Left cardiac atrium (tissue), 4 donors: ENCODE data around the gene FCRL4. TPM values are rescaled to one million over a fixed set of nuclear protein-coding genes. Genes with fewer than 3 reads are reported as not detected.

ENCODE experiments used
- ATAC-seq, 2 donors: fragments of 200-7000 bp; cut with Tn5 transposase; one replicate each; pipeline ENCODE4 v1.9.1; 2020; ENCODE audit warnings: mild to moderate bottlenecking in 2 of 2, moderate library complexity in 2 of 2
- DNase-seq: peaks from one replicate; pipeline ENCODE4 v3.0.0-alpha.2; 2020
- intact Hi-C, 2 donors: fragments of 100-400 bp; cut with DNase I; formaldehyde crosslinking; loops; one replicate each; pipeline versions ENCODE4 v1.14.1 to v1.15.1; 2022 to 2023
- long read RNA-seq: library from polyadenylated mRNA; unstranded; transcript quantifications from one replicate; pipeline ENCODE4 v2.0.0, GENCODE V29; 2021
- total RNA-seq, 2 donors: library from RNA; stranded (reverse); fragmentation: NEBNext Ultra II Directional; extraction: Animal tissue kit (Norgen Biotek cat#: 25700); gene quantifications; one replicate each; pipeline ENCODE4 v1.2.1, GENCODE V29; 2021
- donor health status: DM: no; HTN: yes; CAD: no.
- donor health status: DM: no; HTN: yes; CAD: no; lungs with severe emphysema.
- donor health status: DM: yes; HTN: yes; CAD: no.
- donor health status: Dilated cardiomyopathy.

FCRL4 gene
- not detected for total RNA-seq
- long read RNA-seq: 0 reads

DNA sequence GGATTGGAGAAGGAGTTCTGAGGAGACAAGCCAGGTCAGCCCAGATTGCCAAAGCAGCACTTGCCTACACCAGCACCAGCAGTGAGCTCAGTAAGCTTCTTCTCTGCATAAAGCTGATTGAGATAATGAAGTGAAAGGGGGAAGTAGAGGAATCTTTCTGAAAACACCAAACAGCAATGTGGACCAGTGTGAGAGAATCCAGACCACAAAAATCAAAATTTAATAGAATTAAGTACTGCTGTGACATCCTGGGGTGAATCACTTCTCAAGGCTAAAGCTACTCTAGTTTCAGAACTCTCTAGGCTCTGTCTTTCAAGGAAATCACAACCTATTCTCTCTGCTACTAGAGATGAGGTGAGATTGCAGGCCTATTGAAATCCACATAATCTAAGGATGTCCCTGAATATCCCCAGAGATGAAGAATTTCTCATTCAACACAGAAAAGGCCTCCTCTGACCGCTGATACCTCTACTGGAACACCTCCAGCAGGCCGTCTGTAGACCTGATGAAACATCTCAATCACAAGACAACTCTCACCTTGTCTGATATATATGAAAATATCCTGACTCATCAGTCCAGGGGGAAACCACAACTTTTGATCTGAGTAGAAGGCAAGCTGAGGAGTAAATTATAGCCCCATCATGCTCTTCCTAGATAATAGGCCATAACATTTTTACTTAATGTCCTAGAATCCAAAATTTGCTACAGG is at the start of gene FCRL4:
TSS of gene FCRL4 (minus strand) at position 127 of the 709 bp plus-strand sequence. CDS start 141 bp downstream, outside the sequence.
- no peak for ATAC-seq
- no peak for DNase-seq
- intact Hi-C loops: no loop called here

DNA sequence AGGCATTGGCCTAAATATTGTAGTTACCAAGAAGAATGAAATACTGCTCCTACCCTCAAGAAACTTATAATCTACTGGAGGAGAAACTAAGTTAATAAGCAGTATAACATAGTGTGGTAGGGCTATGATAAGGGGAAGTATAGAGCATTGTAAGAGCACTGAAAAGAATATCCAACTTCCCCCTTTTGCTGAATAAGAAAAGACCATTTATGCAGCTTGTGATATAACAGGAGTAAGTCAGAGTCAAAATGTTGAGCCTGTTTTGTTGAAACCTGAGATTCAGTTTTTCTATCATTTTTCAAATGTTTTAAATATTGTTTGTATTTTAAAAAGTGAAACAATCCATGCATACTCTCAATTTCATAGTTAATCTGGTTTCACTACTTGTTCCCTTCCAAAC is 48.3 kb upstream of the FCRL4 start:
- no peak for DNase-seq
- no peak for ATAC-seq
- intact Hi-C loops: no loop called here

DNA sequence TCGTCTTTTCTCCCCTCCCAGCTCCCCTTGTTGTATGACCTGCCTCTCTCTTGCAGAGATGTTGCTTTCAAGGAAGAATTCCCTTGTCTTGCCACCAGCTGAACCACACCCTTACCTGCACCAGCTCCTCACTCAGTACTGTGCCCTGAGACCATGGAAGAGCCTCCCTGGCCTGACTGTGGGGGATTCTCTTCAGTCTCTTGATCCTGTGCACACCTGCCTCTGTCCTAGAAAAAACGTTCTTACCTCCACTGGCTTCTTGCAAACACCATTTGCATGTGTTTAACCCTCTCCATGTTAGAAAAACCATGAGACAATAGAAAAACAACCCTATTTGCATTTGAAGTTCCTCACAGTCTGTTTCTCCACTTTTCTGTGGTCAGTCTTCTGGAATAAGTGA is 43.3 kb upstream of the FCRL4 start:
- ATAC-seq: no peak
- no peak for DNase-seq
- intact Hi-C loops: no loop called here

DNA sequence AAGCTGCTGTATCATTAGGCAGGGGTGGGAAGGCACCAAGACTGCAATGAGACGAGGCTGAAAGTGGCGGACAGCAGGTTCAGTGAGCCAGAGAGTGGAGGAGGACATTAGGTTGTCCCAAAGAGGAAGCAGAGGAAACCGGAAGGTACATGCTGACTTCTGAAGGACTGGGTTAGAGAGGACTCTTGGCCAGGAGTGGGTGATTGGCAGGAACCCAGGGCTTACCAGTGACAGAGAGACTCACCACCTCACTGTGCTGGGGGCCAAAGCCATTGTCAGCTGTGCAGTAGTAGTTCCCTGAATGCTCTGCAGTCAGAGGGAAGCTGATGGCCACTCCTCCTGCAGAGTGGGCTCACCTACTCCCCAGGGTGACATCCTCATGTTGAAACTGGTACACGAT is 41.9 kb upstream of the FCRL4 start:
- no peak for DNase-seq
- no peak for ATAC-seq
- intact Hi-C loops: no loop called here

DNA sequence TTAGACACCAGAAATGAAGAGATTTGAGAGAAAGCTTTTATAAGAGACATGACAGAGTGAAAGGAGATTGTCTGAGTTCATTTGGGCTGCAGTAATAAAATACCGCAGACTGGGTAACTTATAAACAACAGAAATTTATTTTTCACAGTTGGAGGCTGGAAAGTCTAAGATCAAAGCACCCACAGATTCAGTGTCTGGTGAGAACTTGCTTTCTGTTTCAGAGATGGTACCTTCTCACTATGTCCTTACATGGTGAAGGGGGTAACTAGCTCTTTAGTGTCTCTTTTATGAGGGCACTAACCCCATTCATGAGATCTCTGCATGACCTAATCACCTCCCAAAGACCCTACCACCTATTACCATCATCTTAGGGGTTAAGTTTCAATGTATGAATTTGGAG is 30.9 kb upstream of the FCRL4 start:
- intact Hi-C loops: no loop called here
- ATAC-seq (no peak), DNase-seq (no peak)

DNA sequence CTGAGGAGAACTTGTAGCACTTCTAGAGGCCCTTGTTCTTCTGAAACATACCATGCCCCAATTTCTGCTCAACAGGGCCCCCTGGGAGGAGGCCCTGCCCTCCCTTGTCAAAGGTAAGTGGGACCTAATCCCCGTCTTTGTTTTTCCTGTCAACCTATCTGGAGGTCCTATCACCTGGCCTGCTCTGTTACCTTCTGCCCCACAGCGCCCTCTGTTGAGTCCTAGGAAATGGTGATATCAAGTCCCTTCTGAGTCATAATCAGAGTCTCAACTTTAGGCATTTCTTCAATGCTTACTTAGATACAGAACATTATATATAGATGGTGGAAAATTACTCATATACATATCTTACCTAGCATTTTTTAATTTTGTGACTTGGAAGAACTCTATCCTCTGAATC is 28.2 kb upstream of the FCRL4 start:
- ATAC-seq (no peak), DNase-seq (no peak)
- intact Hi-C loops: no loop called here

DNA sequence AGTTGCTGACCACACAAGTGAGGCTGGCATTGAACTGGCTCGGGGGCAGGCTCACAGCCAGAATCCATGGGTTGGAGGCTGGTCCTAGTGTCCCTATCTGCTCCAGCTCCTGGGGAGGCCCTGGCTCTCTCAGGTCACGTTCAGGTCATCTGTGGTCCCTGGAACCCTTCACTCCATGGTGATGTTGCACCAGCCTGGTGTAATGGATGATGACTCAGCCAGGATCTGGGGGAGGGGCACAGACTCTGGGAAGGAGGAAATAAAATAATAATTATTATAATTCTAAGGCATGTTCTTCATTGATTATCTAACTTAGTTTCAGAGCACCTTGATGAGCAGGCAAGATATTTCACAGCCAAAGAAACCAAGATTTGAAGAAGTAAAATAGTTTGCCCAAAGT is 26.6 kb upstream of the FCRL4 start:
- intact Hi-C loops: no loop called here
- no peak for DNase-seq
- ATAC-seq: no peak

DNA sequence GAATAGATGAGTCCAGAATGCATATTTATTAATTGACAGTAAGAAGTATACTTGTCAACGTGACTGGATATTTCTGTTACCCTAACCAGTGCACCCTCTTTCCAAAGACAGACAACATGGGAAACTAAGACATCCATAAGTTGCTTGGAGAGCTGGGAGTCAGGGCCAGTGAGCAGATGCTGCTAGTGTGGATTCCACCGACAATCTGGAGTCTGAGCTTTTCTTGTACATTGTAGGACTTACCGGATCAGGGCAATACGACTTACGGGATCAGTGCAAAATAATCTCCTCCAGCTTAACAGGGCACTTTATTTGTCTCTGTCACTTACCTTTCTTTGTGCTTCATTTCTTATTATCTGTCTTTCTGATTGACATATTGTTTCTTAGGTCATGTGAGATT is 24.6 kb upstream of the FCRL4 start:
- intact Hi-C loops: no loop called here
- DNase-seq (no peak), ATAC-seq (no peak)

DNA sequence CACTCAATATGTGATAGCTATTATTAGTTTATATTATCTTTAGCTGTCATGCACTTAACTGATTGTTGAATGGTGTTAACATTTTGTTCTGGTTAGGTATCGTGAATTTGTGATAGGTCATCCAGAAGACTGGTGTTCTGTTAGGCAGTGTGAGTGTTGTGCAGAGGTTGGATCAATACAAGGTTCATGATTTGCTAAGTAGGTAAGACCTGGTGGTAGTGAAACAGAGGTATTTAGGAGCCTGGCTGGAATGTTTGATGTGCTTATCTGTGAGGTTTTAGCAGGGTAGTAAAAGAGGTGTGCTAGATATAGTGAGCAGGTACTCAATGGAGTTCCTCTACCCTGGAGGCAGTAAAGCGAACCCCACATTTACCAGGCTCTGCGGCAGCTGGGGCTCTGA is 20.3 kb upstream of the FCRL4 start:
- no peak for DNase-seq
- intact Hi-C loops: no loop called here
- ATAC-seq: no peak

DNA sequence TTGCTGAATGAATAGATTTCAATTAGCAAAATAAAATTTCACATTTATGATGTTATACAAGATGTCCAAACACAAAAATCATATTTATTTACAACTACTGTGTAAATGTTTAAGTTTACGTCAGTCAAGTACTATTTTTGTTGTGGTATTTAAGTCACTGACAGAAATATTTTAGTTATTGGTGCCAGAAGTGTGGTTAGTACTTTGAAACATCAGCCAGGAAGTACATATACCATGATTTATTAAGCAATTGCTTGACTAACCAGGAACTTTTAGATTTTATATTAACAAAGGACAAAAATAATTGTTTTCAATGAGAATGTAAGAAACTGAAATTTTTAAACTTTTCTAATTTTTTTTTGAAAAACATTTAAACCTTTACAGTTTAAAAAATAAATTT is 2.4 kb upstream of the FCRL4 start:
- no peak for DNase-seq
- intact Hi-C loops: no loop called here

DNA sequence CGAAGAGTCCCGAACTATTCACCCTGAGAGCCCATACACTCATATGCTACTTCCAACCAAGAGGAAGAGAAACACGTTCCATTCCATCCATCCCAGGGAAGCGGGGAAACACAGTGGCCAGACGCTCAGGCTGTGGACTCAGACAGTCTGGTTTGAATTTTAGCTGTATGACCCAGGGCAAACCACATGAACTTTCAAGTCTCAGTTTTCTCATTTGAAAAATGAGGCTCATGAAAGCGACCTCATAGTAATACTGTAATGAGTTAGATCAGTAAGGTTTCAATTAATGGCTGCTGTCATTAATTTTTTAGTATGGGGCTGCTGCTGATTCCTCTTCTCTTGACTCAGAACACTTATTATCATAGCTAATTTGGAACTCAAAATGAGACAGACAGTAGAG is 1.5 kb downstream of the FCRL4 start:
- intact Hi-C loops: no loop called here
- no peak for DNase-seq
- no peak for ATAC-seq

More for the DNA sequence above, 2.4 kb upstream of the FCRL4 start:
- ATAC-seq: no peak

DNA sequence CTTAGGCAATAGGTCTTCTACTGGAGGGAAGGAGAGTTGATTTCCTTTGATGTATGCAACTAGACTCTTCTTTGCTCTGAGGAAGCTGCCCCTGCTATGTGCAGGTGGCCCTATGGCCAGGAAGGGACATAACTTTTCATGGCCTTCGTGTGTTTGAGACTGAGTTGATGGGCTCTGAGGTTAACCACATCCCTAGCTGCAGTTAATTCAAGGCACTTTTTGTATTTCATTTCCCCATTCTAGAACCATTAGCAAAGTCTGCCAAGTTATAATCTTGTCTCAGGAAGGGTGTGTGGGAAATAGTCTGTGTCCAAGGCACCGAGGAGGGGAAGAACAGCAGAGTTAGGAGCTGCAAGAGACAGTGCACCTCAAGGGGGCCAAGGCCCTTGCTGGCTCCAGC is 2.5 kb downstream of the FCRL4 start:
- DNase-seq (no peak), ATAC-seq (no peak)
- intact Hi-C loops: no loop called here

DNA sequence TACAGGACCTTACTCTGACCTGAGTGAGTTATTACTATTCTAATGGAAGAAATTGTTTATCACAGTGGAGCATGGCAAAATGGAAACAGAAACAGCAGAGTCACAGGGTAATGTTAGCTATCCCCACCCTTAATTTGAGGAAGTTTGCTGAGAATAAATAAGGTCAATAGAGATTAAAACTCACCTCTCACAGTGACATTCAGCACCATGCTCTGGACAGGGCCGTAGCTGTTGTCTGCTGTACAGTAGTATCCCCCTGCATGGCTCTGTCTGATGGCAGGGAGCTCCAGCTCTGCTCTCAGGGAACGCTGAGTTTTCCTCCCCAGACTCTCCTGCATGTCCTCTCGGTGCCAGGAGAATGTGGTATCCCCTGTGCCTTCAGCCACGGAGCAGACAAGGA is 11.9 kb downstream of the FCRL4 start:
- intact Hi-C loops: no loop called here
- ATAC-seq (no peak), DNase-seq (no peak)

DNA sequence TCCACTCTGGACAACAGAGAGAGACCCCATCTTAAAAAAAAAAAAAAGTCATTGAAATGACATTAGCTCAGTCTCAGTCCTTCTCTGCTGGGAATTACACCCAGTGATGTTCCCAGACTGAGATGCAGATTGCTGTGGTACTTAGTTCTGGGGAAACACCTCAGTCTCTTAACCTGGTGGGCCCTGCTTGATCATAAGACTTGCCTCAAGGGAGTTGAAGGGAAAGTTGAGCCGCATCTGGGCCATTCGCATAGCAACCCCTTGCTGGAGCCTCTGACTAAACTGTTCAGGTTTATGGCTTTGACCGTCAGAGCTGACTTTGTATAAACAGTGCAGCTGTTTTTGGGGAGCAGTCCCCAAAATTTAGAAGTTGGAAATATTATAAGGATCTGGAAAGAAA is 13.4 kb downstream of the FCRL4 start:
- ATAC-seq (no peak), DNase-seq (no peak)
- intact Hi-C loops: loop anchor here in 1 of 2 donors (5.0 kb wide), 1 partner anchor 363 kb away; no protein-coding TSS in a partner anchor

DNA sequence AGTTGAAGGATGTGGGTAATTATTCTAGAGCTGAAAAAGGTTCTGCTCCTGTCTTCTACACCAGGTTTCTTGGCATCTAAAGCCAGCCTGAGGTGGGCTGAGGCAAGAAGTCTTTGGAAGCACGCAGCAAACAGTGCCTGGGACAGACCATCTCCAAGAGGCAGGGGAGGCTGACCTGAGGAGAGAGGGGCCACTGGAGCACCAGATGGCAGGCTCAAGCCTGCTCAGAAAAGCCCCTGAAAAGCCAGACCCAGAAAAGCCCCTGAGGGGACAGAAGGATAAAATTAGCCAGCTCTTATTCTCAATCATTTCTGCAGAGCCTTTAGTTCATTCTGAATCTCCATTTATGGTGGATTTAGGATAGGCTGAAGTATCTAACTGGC is 17.1 kb downstream of the FCRL4 start:
- no peak for ATAC-seq
- DNase-seq: no peak
- intact Hi-C loops: loop anchor here in 1 of 2 donors (5.0 kb wide), 1 partner anchor 366 kb away; no protein-coding TSS in a partner anchor

DNA sequence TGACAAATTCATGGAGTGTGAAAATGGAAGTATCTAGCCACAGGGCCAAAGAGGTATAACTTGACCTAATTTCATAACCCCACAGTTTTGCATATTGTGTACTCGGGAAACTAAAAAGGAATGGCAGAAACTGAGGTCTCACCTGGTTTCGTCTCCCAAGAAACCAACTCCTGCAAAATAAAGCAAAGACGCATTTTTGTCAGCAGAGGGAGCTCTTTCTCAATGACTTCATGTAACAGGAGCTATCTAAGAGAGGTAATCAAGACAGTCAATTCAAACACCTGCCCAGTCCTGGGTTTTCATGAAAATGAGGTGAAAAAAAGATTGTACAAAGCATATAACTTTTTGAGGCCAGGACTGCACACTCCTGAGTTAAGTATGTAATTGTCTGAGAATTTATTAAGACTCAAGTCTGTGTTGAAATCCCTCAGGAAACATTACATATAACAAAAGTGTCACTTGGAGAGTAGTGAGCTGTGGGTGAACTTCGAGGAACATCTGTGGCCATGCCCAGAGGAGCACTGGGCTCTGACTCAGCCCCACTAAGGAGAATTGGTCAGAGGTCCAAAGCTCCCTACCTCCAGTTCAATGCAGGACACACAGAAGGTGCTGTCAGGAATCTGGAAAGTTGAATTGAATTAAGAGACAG is 17.6 kb downstream of the FCRL4 start:
- intact Hi-C loops: loop anchor here in 1 of 2 donors (5.0 kb wide), 1 partner anchor 367 kb away; no protein-coding TSS in a partner anchor
- DNase-seq (no peak), ATAC-seq (no peak)

DNA sequence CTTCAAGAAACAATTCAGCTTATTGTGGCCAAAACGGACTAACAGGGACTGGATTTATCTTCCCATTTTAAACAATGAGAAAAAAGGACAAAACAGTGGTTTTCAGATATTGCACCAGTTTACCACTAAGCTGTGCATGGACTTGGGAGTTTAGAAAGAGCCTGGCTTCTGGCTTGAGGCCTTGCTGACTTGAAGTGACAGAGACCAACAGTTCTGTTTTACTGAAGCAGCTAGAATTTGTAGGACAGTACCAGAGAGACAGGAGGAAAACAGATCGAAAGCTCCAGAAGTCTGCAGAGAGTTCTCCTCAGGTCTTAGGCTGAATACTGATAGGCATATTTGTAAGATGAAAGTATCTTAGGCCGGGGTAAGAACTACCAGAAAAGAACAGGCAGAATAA is 20.5 kb downstream of the FCRL4 start:
- ATAC-seq: no peak
- intact Hi-C loops: loop anchor here in 1 of 2 donors (5.0 kb wide), 1 partner anchor 550 kb away; a partner anchor contains a TSS

DNA sequence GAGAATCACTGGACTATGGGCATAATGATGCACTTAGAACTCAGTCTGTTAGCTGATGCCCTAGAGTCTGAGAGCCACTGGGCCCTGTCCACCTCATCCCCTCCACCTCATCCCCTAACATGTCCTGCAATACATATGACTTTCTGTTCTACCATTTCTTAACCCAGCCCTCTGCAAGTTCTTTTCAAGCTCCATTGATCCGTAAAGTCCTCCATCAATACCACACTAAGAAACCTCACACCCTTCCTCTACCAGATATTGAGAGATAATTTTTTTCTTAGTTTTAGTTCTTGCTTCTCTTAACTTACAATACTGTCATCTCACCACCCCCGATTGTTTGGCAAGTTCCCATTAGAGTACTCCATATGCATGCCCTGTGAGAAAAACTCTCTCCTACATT is 22.1 kb downstream of the FCRL4 start:
- no peak for DNase-seq
- ATAC-seq: no peak
- intact Hi-C loops: loop anchor here in 1 of 2 donors (5.0 kb wide), 1 partner anchor 552 kb away; a partner anchor contains a TSS

More for the DNA sequence above, 20.5 kb downstream of the FCRL4 start:
- no peak for DNase-seq

DNA sequence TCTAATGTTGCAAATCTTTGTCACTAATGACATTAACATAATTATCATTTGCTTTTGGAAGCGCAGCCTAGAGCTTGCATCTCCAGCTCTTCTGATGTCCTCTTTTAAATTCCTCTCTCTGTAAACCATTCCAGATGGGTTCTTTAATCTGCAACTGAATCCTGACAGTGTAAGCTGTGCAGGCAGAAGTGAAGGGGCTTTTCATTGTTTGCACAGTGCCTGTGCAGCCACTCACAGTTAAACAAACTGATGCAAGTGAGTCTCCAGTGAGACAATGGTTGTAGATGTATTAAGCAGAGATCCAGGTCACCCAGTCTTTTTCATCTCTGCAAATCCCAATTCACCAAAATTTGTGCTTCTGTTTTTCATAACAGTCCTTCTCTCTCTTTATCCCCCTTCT is 23.0 kb downstream of the FCRL4 start:
- DNase-seq: no peak
- no peak for ATAC-seq
- intact Hi-C loops: loop anchor here in 1 of 2 donors (5.0 kb wide), 1 partner anchor 552 kb away; a partner anchor contains a TSS

DNA sequence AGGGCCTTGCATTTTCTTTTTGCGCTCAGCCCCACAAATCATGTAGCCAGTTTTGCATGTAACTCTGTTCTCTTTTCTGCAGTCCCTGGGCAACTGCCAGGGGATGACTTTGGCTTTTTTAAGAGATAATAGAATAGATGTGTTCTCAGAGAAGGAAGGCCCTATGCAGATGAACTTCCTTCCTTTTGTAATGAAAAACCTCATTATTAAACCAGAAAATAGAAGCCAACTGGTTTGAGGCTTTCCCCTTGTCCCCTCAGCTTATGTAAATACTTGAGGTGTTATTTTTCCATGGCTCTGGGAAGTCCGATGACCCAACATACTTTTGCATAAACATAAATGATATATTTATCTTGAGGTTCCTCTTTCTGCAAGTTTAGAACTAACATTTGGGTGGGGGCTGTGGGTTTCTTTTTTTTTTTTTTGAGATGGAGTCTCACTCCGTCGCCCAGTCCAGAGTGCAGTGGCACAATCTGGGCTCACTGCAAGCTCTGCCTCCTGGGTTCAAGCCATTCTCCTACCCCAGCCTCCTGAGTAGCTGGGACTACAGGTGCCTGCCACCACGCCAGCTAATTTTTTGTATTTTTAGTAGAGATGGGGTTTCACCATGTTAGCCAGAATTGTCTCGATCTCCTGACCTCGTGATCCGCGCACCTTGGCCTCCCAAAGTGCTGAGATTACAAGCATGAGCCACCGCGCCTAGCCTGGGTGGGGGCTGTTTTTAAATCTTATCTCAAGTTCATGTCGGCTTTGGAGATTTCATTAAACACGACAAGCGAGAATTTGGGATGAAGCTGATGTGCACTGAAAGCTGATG is 31.2 kb downstream of the FCRL4 start:
- intact Hi-C loops: no loop called here
- no peak for ATAC-seq
- DNase-seq: no peak
